Jurkat, Clone E6-1 (cell line): ENCODE data around the gene CENPK. TPM values are rescaled to one million over a fixed set of nuclear protein-coding genes. Genes with fewer than 3 reads are reported as not detected.
A peak's percentile ranks its signal among the peaks of the same experiment; 100 is the strongest.
"Not testable (repeated sequence)": the region's sequence is repeated elsewhere in the genome, so short reads cannot be mapped to it uniquely, and the experiment has no call there.

Experiments used
- DNase-seq: peaks from one replicate; pipeline ENCODE4 v3.0.0-alpha.2; 2011; ENCODE audit warnings: low read depth, low spot score
- H3K4me3 ChIP-seq: 2 replicates; pipeline ENCODE4 v1.5.1; 2011; ENCODE audit warnings: mild to moderate bottlenecking, low read length, control low read depth, moderate library complexity
- polyA plus RNA-seq: library from polyadenylated mRNA; unstranded; fragments of >200 nt; gene quantifications from one replicate; pipeline ENCODE4 v1.2.1, GENCODE V29; 2012; ENCODE audit warnings: missing spikeins; ENCODE audit not compliant: insufficient read length, insufficient read depth

Gene CENPK
- 50.8 TPM for polyA plus RNA-seq

GRCh38 chr5:65562731-65563701 lies at the start of gene CENPK, which contains the start of gene PPWD1:
CENPK (minus strand) TSS chr5:65563168; CDS start chr5:65554907, 8,261 bp downstream.
PPWD1 (plus strand) TSS chr5:65563296; CDS start chr5:65563311, 15 bp downstream.
- peak within 1 kb of the TSS; percentile 97 for H3K4me3 ChIP-seq
- peak; percentile 97 for DNase-seq

GRCh38 chr5:65612298-65612907 lies 49.4 kb upstream of the CENPK start:
- H3K4me3 ChIP-seq, result no peak overlapping the region
- no peak for DNase-seq

GRCh38 chr5:65611524-65611923 lies 48.6 kb upstream of the CENPK start:
- no peak overlapping the region for H3K4me3 ChIP-seq
- DNase-seq, result no peak

- not testable (repeated sequence) for DNase-seq, H3K4me3 ChIP-seq
Measured at GRCh38 chr5:65601761-65602160, 38.8 kb upstream of the CENPK start.

- no peak overlapping the region for H3K4me3 ChIP-seq
- DNase-seq, result no peak
Measured at GRCh38 chr5:65588694-65589093, 25.7 kb upstream of the CENPK start.

- DNase-seq, result no peak
- no peak overlapping the region for H3K4me3 ChIP-seq
Measured at GRCh38 chr5:65577141-65577540, 14.2 kb upstream of the CENPK start.

- DNase-seq, result no peak
- no peak overlapping the region for H3K4me3 ChIP-seq
Measured at GRCh38 chr5:65570598-65571226, 7.7 kb upstream of the CENPK start.

GRCh38 chr5:65566505-65566904 lies 3.5 kb upstream of the CENPK start:
- no peak for DNase-seq

GRCh38 chr5:65563777-65564176 lies 809 bp upstream of the CENPK start:
- H3K4me3 ChIP-seq, result peak overlapping the region; percentile 97
- DNase-seq, result no peak

More at GRCh38 chr5:65566505-65566904, 3.5 kb upstream of the CENPK start:
- no peak overlapping the region for H3K4me3 ChIP-seq

GRCh38 chr5:65556718-65557117 lies 6.2 kb downstream of the CENPK start:
- no peak for DNase-seq
- H3K4me3 ChIP-seq, result no peak overlapping the region

GRCh38 chr5:65556181-65556580 lies 6.8 kb downstream of the CENPK start:
- H3K4me3 ChIP-seq, result no peak overlapping the region
- DNase-seq, result no peak

GRCh38 chr5:65555287-65555686 lies 7.7 kb downstream of the CENPK start:
- H3K4me3 ChIP-seq, result no peak overlapping the region
- no peak for DNase-seq

- no peak for DNase-seq
- H3K4me3 ChIP-seq, result no peak overlapping the region
Measured at GRCh38 chr5:65553941-65554340, 9.0 kb downstream of the CENPK start.

- H3K4me3 ChIP-seq, result no peak overlapping the region
- no peak for DNase-seq
Measured at GRCh38 chr5:65548281-65548680, 14.7 kb downstream of the CENPK start.

GRCh38 chr5:65546141-65546540 lies 16.8 kb downstream of the CENPK start:
- H3K4me3 ChIP-seq, result no peak overlapping the region
- DNase-seq, result no peak

GRCh38 chr5:65544473-65544872 lies 18.5 kb downstream of the CENPK start:
- H3K4me3 ChIP-seq, result no peak overlapping the region
- DNase-seq, result no peak

GRCh38 chr5:65539827-65540226 lies 23.1 kb downstream of the CENPK start:
- no peak for DNase-seq
- H3K4me3 ChIP-seq, result no peak overlapping the region

GRCh38 chr5:65535529-65535987 lies 27.4 kb downstream of the CENPK start:
- no peak for DNase-seq
- no peak overlapping the region for H3K4me3 ChIP-seq

GRCh38 chr5:65530904-65531303 lies 32.1 kb downstream of the CENPK start:
- DNase-seq, result no peak
- H3K4me3 ChIP-seq, result no peak overlapping the region

- H3K4me3 ChIP-seq, result no peak overlapping the region
- no peak for DNase-seq
Measured at GRCh38 chr5:65525726-65526125, 37.2 kb downstream of the CENPK start.
